ENCODE measurements around the gene PEAK3.

DNA sequence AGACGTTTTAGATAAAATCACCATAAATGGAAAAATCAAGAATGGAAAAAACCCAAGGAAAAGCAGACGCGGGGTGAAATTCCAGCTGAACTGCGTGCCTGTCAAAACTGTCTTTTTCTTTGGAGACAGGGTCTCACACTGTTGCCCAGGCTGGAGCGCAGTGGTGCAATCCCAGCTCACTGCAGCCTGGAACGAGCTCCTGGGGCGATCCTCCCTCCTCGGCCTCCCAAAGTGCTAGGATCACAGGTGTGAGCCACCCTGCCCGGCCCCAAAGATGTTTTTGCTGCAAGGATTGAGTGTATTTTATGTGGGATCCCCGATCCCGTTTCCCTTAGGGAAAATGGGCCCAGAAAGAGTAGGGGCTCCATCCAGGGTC, 875 bp upstream of the PEAK3 start:
- TF ChIP-seq CTCF (IDR thresholded peaks at IDR 0.05) (no peak), POLR2A (IDR thresholded peaks at IDR 0.05) (no peak)
